ENCODE results near the gene NKX2-4. TPM values are rescaled to one million over a fixed set of nuclear protein-coding genes. Genes with fewer than 3 reads are reported as not detected.

The NKX2-4 gene
- total RNA-seq, 1 donor from 2014 or later: not detected

GRCh38 chr20:21395051-21395665 lies 2.2 kb downstream of the NKX2-4 start:
- Histone ChIP-seq H3K27ac (ENCODE audit: low read depth, low read length) (no peak overlapping the region), H3K9ac (ENCODE audit: low read depth in 1 of 3, low read length in 3 of 3) (no peak overlapping the region), H3K9me3 (ENCODE audit: control insufficient read depth in 3 of 3, low read length in 3 of 3) (peaks cover 0 to 2% (median 0%) of the 10 kb centered on the region in 3 donors)

DNA sequence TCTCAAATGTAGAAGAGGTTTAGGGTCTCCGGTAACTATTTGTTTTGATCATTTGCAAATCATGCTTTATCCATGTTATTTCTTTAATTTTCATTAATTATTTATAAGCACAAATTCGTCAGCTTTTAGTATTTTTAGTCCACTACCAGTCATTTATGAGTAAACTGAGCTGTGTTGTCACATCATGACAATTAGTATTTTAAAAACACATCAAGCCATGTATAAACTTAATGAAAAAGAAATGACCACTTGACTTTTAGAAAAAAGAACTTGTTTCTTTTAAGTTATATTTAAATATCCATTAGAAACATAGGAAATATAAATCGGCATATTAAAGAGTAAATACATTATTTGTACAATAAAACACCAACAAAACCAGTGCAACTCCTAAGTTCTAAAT lies 2.8 kb downstream of the NKX2-4 start:
- no peak overlapping the region for H3K9ac ChIP-seq (ENCODE audit: low read depth in 1 of 3, low read length in 3 of 3)
- peaks cover 51 to 64% (median 55%) of the 10 kb centered on the region in 3 donors for H3K27me3 ChIP-seq (ENCODE audit: control insufficient read depth in 3 of 3, insufficient read depth in 3 of 3, low read length in 3 of 3)
- peaks cover 0 to 3% (median under 1%) of the 10 kb centered on the region in 3 donors for H3K36me3 ChIP-seq (ENCODE audit: control insufficient read depth in 3 of 3, insufficient read depth in 3 of 3, low read length in 3 of 3)
- no peak overlapping the region for H3K4me3 ChIP-seq (ENCODE audit: low read length in 3 of 3)
- H3K27ac ChIP-seq (ENCODE audit: low read depth, low read length): no peak overlapping the region
- H3K4me1 ChIP-seq (ENCODE audit: control insufficient read depth in 3 of 3, insufficient read depth in 3 of 3, low read length in 3 of 3): peaks cover 0 to 6% (median 0%) of the 10 kb centered on the region in 3 donors
- peaks cover 0 to 2% (median 0%) of the 10 kb centered on the region in 3 donors for H3K9me3 ChIP-seq (ENCODE audit: control insufficient read depth in 3 of 3, low read length in 3 of 3)

More at GRCh38 chr20:21395051-21395665, 2.2 kb downstream of the NKX2-4 start:
- H3K36me3 ChIP-seq (ENCODE audit: control insufficient read depth in 3 of 3, insufficient read depth in 3 of 3, low read length in 3 of 3): peaks cover 0 to under 1% (median 0%) of the 10 kb centered on the region in 3 donors
- H3K4me1 ChIP-seq (ENCODE audit: control insufficient read depth in 3 of 3, insufficient read depth in 3 of 3, low read length in 3 of 3): peaks cover 0 to 6% (median 0%) of the 10 kb centered on the region in 3 donors
- no peak overlapping the region for H3K4me3 ChIP-seq (ENCODE audit: low read length in 3 of 3)
- H3K27me3 ChIP-seq (ENCODE audit: control insufficient read depth in 3 of 3, insufficient read depth in 3 of 3, low read length in 3 of 3): peaks cover 55 to 69% (median 60%) of the 10 kb centered on the region in 3 donors

- H3K9me3 ChIP-seq (ENCODE audit: control insufficient read depth in 3 of 3, low read length in 3 of 3): peaks cover 0 to 2% (median 0%) of the 10 kb centered on the region in 3 donors
- peaks cover 50 to 60% (median 55%) of the 10 kb centered on the region in 3 donors for H3K27me3 ChIP-seq (ENCODE audit: control insufficient read depth in 3 of 3, insufficient read depth in 3 of 3, low read length in 3 of 3)
Observed at GRCh38 chr20:21393816-21394519, 3.4 kb downstream of the NKX2-4 start.

GRCh38 chr20:21393166-21393565 lies 4.2 kb downstream of the NKX2-4 start:
- Histone ChIP-seq H3K4me1 (ENCODE audit: control insufficient read depth in 3 of 3, insufficient read depth in 3 of 3, low read length in 3 of 3) (peaks cover 0 to 6% (median 0%) of the 10 kb centered on the region in 3 donors), H3K27me3 (ENCODE audit: control insufficient read depth in 3 of 3, insufficient read depth in 3 of 3, low read length in 3 of 3) (peaks cover 44 to 53% (median 52%) of the 10 kb centered on the region in 3 donors)

More at GRCh38 chr20:21393816-21394519, 3.4 kb downstream of the NKX2-4 start:
- Histone ChIP-seq H3K9ac (ENCODE audit: low read depth in 1 of 3, low read length in 3 of 3) (no peak overlapping the region), H3K4me3 (ENCODE audit: low read length in 3 of 3) (no peak overlapping the region), H3K4me1 (ENCODE audit: control insufficient read depth in 3 of 3, insufficient read depth in 3 of 3, low read length in 3 of 3) (peaks cover 0 to 6% (median 0%) of the 10 kb centered on the region in 3 donors), H3K36me3 (ENCODE audit: control insufficient read depth in 3 of 3, insufficient read depth in 3 of 3, low read length in 3 of 3) (peaks cover 0 to 6% (median 3%) of the 10 kb centered on the region in 3 donors), H3K27ac (ENCODE audit: low read depth, low read length) (no peak overlapping the region)

GRCh38 chr20:21391972-21392352 lies 5.4 kb downstream of the NKX2-4 start:
- no peak overlapping the region for H3K27ac ChIP-seq (ENCODE audit: low read depth, low read length)
- H3K4me1 ChIP-seq (ENCODE audit: control insufficient read depth in 3 of 3, insufficient read depth in 3 of 3, low read length in 3 of 3): peaks cover 0 to 6% (median 0%) of the 10 kb centered on the region in 3 donors
- H3K9ac ChIP-seq (ENCODE audit: low read depth in 1 of 3, low read length in 3 of 3): no peak overlapping the region
- H3K9me3 ChIP-seq (ENCODE audit: control insufficient read depth in 3 of 3, low read length in 3 of 3): peaks cover 0 to 2% (median 0%) of the 10 kb centered on the region in 3 donors
- peaks cover 33 to 43% (median 41%) of the 10 kb centered on the region in 3 donors for H3K27me3 ChIP-seq (ENCODE audit: control insufficient read depth in 3 of 3, insufficient read depth in 3 of 3, low read length in 3 of 3)
- H3K36me3 ChIP-seq (ENCODE audit: control insufficient read depth in 3 of 3, insufficient read depth in 3 of 3, low read length in 3 of 3): peaks cover 6 to 20% (median 13%) of the 10 kb centered on the region in 3 donors
- H3K4me3 ChIP-seq (ENCODE audit: low read length in 3 of 3): no peak overlapping the region

More at GRCh38 chr20:21393166-21393565, 4.2 kb downstream of the NKX2-4 start:
- H3K9me3 ChIP-seq (ENCODE audit: control insufficient read depth in 3 of 3, low read length in 3 of 3): peaks cover 0 to 2% (median 0%) of the 10 kb centered on the region in 3 donors
- H3K9ac ChIP-seq (ENCODE audit: low read depth in 1 of 3, low read length in 3 of 3): no peak overlapping the region
- peaks cover 3 to 10% (median 4%) of the 10 kb centered on the region in 3 donors for H3K36me3 ChIP-seq (ENCODE audit: control insufficient read depth in 3 of 3, insufficient read depth in 3 of 3, low read length in 3 of 3)
- H3K27ac ChIP-seq (ENCODE audit: low read depth, low read length): no peak overlapping the region
- H3K4me3 ChIP-seq (ENCODE audit: low read length in 3 of 3): no peak overlapping the region

- H3K36me3 ChIP-seq (ENCODE audit: control insufficient read depth in 3 of 3, insufficient read depth in 3 of 3, low read length in 3 of 3): peaks cover 10 to 26% (median 18%) of the 10 kb centered on the region in 3 donors
- H3K4me1 ChIP-seq (ENCODE audit: control insufficient read depth in 3 of 3, insufficient read depth in 3 of 3, low read length in 3 of 3): peaks cover 0 to 6% (median 0%) of the 10 kb centered on the region in 3 donors
- H3K27ac ChIP-seq (ENCODE audit: low read depth, low read length): no peak overlapping the region
- H3K4me3 ChIP-seq (ENCODE audit: low read length in 3 of 3): no peak overlapping the region
- H3K9me3 ChIP-seq (ENCODE audit: control insufficient read depth in 3 of 3, low read length in 3 of 3): peaks cover 0 to 2% (median 0%) of the 10 kb centered on the region in 3 donors
- H3K27me3 ChIP-seq (ENCODE audit: control insufficient read depth in 3 of 3, insufficient read depth in 3 of 3, low read length in 3 of 3): peaks cover 32 to 39% (median 37%) of the 10 kb centered on the region in 3 donors
- H3K9ac ChIP-seq (ENCODE audit: low read depth in 1 of 3, low read length in 3 of 3): no peak overlapping the region
Observed at GRCh38 chr20:21391185-21391971, 5.9 kb downstream of the NKX2-4 start.

DNA sequence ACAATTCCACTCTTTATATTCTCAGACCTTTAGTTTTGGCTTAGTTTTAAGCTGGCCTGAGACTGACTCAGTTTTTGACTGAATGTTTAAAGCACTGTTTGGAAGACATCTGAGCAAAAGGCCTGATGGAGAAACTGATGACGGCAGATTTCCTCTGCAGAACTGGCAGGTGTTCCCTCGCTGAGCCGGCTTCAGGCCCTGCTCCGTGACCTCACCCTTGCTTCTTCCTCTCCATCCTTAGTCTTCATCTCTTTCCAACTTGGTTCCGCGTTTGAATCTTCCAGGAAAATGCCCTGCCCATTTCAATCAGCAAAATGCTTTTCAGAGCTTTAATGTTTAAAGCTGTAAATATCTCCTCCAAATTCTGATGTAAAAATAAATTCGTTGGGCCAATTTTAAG lies 6.6 kb downstream of the NKX2-4 start:
- Histone ChIP-seq H3K9ac (ENCODE audit: low read depth in 1 of 3, low read length in 3 of 3) (no peak overlapping the region), H3K27ac (ENCODE audit: low read depth, low read length) (no peak overlapping the region), H3K4me3 (ENCODE audit: low read length in 3 of 3) (no peak overlapping the region), H3K36me3 (ENCODE audit: control insufficient read depth in 3 of 3, insufficient read depth in 3 of 3, low read length in 3 of 3) (peaks cover 10 to 27% (median 23%) of the 10 kb centered on the region in 3 donors), H3K4me1 (ENCODE audit: control insufficient read depth in 3 of 3, insufficient read depth in 3 of 3, low read length in 3 of 3) (peaks cover 0 to 3% (median 0%) of the 10 kb centered on the region in 3 donors), H3K9me3 (ENCODE audit: control insufficient read depth in 3 of 3, low read length in 3 of 3) (peaks cover 0 to 2% (median 0%) of the 10 kb centered on the region in 3 donors), H3K27me3 (ENCODE audit: control insufficient read depth in 3 of 3, insufficient read depth in 3 of 3, low read length in 3 of 3) (peaks cover 26 to 33% (median 31%) of the 10 kb centered on the region in 3 donors)

GRCh38 chr20:21389368-21389767 lies 8.0 kb downstream of the NKX2-4 start:
- no peaks in the 10 kb centered on the region for H3K9me3 ChIP-seq (ENCODE audit: control insufficient read depth in 3 of 3, low read length in 3 of 3)
- H3K9ac ChIP-seq (ENCODE audit: low read depth in 1 of 3, low read length in 3 of 3): no peak overlapping the region
- H3K36me3 ChIP-seq (ENCODE audit: control insufficient read depth in 3 of 3, insufficient read depth in 3 of 3, low read length in 3 of 3): peaks cover 10 to 27% (median 23%) of the 10 kb centered on the region in 3 donors
- H3K27ac ChIP-seq (ENCODE audit: low read depth, low read length): no peak overlapping the region
- no peaks in the 10 kb centered on the region for H3K4me1 ChIP-seq (ENCODE audit: control insufficient read depth in 3 of 3, insufficient read depth in 3 of 3, low read length in 3 of 3)
- peaks cover 16 to 22% (median 20%) of the 10 kb centered on the region in 3 donors for H3K27me3 ChIP-seq (ENCODE audit: control insufficient read depth in 3 of 3, insufficient read depth in 3 of 3, low read length in 3 of 3)
- no peak overlapping the region for H3K4me3 ChIP-seq (ENCODE audit: low read length in 3 of 3)

DNA sequence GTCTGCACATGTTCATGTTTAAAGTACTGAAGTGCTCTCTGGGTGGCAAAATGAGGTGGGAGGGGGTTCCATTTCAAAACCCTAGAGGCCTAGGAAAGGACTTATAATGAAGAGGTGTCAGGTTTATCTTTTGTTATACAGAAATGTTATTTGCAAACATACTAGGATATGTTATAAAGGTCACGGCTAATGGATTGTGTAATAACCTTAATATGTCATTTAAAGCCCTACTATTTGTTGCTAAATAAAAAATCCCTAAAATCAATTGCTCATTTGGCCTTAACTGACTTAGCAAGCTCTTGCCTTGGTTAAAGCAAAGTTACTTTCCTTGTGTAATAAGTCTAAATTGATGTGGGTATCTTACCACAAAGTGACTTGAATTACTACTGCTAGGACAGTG lies 8.8 kb downstream of the NKX2-4 start:
- Histone ChIP-seq H3K27ac (ENCODE audit: low read depth, low read length) (no peak overlapping the region), H3K36me3 (ENCODE audit: control insufficient read depth in 3 of 3, insufficient read depth in 3 of 3, low read length in 3 of 3) (peaks cover 10 to 30% (median 25%) of the 10 kb centered on the region in 3 donors), H3K27me3 (ENCODE audit: control insufficient read depth in 3 of 3, insufficient read depth in 3 of 3, low read length in 3 of 3) (peaks cover 13 to 16% (median 15%) of the 10 kb centered on the region in 3 donors), H3K4me3 (ENCODE audit: low read length in 3 of 3) (no peak overlapping the region), H3K4me1 (ENCODE audit: control insufficient read depth in 3 of 3, insufficient read depth in 3 of 3, low read length in 3 of 3) (no peaks in the 10 kb centered on the region), H3K9me3 (ENCODE audit: control insufficient read depth in 3 of 3, low read length in 3 of 3) (no peaks in the 10 kb centered on the region), H3K9ac (ENCODE audit: low read depth in 1 of 3, low read length in 3 of 3) (no peak overlapping the region)
